ENCODE data around the gene LTV1.
"Not testable (repeated sequence)": the region's sequence is repeated elsewhere in the genome, so short reads cannot be mapped to it uniquely, and the experiment has no call there.

DNA sequence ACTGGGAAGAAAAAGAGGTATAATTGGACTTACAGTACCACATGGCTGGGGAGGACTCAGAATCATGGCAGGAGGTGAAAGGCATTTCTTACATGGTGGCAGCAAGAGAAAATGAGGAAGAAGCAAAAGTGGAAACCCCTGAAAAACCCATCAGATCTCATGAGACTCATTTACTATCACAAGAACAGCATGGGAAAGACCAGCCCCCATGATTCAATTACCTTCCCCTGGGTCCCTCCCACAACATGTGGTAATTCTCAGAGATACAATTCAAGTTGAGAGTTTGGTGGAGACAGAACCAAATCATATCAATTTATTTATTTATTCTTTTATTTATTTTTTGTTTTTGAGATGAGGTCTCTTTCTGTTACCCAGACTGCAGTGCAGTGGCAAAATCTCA, 31.4 kb downstream of the LTV1 start:
- TF ChIP-seq, protein P1, sequence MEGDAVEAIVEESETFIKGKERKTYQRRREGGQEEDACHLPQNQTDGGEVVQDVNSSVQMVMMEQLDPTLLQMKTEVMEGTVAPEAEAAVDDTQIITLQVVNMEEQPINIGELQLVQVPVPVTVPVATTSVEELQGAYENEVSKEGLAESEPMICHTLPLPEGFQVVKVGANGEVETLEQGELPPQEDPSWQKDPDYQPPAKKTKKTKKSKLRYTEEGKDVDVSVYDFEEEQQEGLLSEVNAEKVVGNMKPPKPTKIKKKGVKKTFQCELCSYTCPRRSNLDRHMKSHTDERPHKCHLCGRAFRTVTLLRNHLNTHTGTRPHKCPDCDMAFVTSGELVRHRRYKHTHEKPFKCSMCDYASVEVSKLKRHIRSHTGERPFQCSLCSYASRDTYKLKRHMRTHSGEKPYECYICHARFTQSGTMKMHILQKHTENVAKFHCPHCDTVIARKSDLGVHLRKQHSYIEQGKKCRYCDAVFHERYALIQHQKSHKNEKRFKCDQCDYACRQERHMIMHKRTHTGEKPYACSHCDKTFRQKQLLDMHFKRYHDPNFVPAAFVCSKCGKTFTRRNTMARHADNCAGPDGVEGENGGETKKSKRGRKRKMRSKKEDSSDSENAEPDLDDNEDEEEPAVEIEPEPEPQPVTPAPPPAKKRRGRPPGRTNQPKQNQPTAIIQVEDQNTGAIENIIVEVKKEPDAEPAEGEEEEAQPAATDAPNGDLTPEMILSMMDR (IDR thresholded peaks at IDR 0.05): not testable (repeated sequence)
- TF ChIP-seq POLR2A (IDR thresholded peaks at IDR 0.05): not testable (repeated sequence)

Data from right lobe of liver (tissue), 4 donors.